Measurements from ENCODE around the gene CHST14.

GRCh38 chr15:40460404-40460803 lies 10.4 kb upstream of the CHST14 start:
- TF ChIP-seq EP300 (conservative IDR thresholded peaks at IDR 0.05; ENCODE audit: poor library complexity, severe bottlenecking): no peak
- TF ChIP-seq, protein P1, sequence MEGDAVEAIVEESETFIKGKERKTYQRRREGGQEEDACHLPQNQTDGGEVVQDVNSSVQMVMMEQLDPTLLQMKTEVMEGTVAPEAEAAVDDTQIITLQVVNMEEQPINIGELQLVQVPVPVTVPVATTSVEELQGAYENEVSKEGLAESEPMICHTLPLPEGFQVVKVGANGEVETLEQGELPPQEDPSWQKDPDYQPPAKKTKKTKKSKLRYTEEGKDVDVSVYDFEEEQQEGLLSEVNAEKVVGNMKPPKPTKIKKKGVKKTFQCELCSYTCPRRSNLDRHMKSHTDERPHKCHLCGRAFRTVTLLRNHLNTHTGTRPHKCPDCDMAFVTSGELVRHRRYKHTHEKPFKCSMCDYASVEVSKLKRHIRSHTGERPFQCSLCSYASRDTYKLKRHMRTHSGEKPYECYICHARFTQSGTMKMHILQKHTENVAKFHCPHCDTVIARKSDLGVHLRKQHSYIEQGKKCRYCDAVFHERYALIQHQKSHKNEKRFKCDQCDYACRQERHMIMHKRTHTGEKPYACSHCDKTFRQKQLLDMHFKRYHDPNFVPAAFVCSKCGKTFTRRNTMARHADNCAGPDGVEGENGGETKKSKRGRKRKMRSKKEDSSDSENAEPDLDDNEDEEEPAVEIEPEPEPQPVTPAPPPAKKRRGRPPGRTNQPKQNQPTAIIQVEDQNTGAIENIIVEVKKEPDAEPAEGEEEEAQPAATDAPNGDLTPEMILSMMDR (IDR thresholded peaks at IDR 0.05; ENCODE audit: poor library complexity, severe bottlenecking): no peak

Measured in neural cell (in vitro differentiated cells).